SK-N-SH treated with all-trans-retinoic acid at 6 μM for 48 hours (cell line): ENCODE results near the gene EXTL1.

Experiments
- ARNTL ChIP-seq: fragments of 450-650 bp; formaldehyde crosslinking; IDR thresholded peaks from 2 replicates; pipeline ENCODE4 v1.5.0; 2020; ENCODE audit warnings: low read depth, mild to moderate bottlenecking, moderate library complexity, borderline replicate concordance
- CREB5 ChIP-seq: fragments of 250-450 bp; sonication (Bioruptor Pico); IDR thresholded peaks from 2 replicates; pipeline ENCODE4 v1.5.1; 2020; ENCODE audit warnings: low read depth, mild to moderate bottlenecking, moderate library complexity
- CSRNP3 ChIP-seq: fragments of 250-450 bp; sonication (Bioruptor Pico); IDR thresholded peaks from 2 replicates; pipeline ENCODE4 v1.5.1; 2021; ENCODE audit warnings: mild to moderate bottlenecking, moderate library complexity
- ESRRG ChIP-seq: fragments of 250-450 bp; sonication (Bioruptor Pico); IDR thresholded peaks from 2 replicates; pipeline ENCODE4 v1.6.1; 2021; ENCODE audit warnings: mild to moderate bottlenecking
- GLIS3 ChIP-seq: fragments of 250-450 bp; sonication (Bioruptor Pico); IDR thresholded peaks from 2 replicates; pipeline ENCODE4 v1.5.0; 2020; ENCODE audit warnings: mild to moderate bottlenecking, moderate library complexity
- PPARA ChIP-seq: fragments of 250-450 bp; sonication (Bioruptor Pico); IDR thresholded peaks from 2 replicates; pipeline ENCODE4 v1.5.0; 2020; ENCODE audit warnings: mild to moderate bottlenecking, borderline replicate concordance
- RARB ChIP-seq: fragments of 250-450 bp; sonication (Bioruptor Pico); IDR thresholded peaks from 2 replicates; pipeline ENCODE4 v1.8.0; 2021; ENCODE audit warnings: mild to moderate bottlenecking, moderate library complexity
- SNAI2 ChIP-seq: fragments of 250-450 bp; sonication (Bioruptor Pico); IDR thresholded peaks from 2 replicates; pipeline ENCODE4 v1.5.0; 2020; ENCODE audit warnings: mild to moderate bottlenecking, moderate library complexity
- TCF4 ChIP-seq: fragments of 250-450 bp; sonication (Bioruptor Pico); IDR thresholded peaks from 2 replicates; pipeline ENCODE4 v1.8.0; 2021; ENCODE audit warnings: mild to moderate bottlenecking, moderate library complexity, borderline replicate concordance

GRCh38 chr1:26015358-26015757 is 6.2 kb upstream of the EXTL1 start:
- no peak for TF ChIP-seq GLIS3 (CRISPR knock-in tag)
- no peak for TF ChIP-seq TCF4 (CRISPR knock-in tag)
- no peak for TF ChIP-seq RARB (CRISPR knock-in tag)
- no peak for TF ChIP-seq ESRRG (CRISPR knock-in tag)
- TF ChIP-seq CSRNP3 (CRISPR knock-in tag) = no peak
- TF ChIP-seq CREB5 (CRISPR knock-in tag) = no peak
- no peak for TF ChIP-seq SNAI2 (CRISPR knock-in tag)
- TF ChIP-seq ARNTL (CRISPR knock-in tag) = no peak
- TF ChIP-seq PPARA = no peak
